Measurements from ENCODE around the gene CA10. TPM values are rescaled to one million over a fixed set of nuclear protein-coding genes. Genes with fewer than 3 reads are reported as not detected.

The CA10 gene
- total RNA-seq, 1 experiment from 2014 or later: not detected

GRCh38 chr17:52079496-52079895 lies 79.0 kb downstream of the CA10 start:
- in situ Hi-C loops (cut with HindIII; ENCODE audit: low sequenced_read_pairs): no loop called here
- no peak for DNase-seq (ENCODE audit: low spot score)

GRCh38 chr17:52071712-52072111 lies 86.8 kb downstream of the CA10 start:
- peak; percentile 95 for DNase-seq (ENCODE audit: low spot score)
- in situ Hi-C loops (cut with HindIII; ENCODE audit: low sequenced_read_pairs): no loop called here

- no peak for DNase-seq (ENCODE audit: low spot score)
- in situ Hi-C loops (cut with HindIII; ENCODE audit: low sequenced_read_pairs): no loop called here
Observed at GRCh38 chr17:52064791-52065211, 93.7 kb downstream of the CA10 start.

- in situ Hi-C loops (cut with HindIII; ENCODE audit: low sequenced_read_pairs): no loop called here
- DNase-seq (ENCODE audit: low spot score): no peak
Observed at GRCh38 chr17:52049496-52049895, 109.0 kb downstream of the CA10 start.

GRCh38 chr17:52049051-52049450 lies 109.5 kb downstream of the CA10 start:
- no peak for DNase-seq (ENCODE audit: low spot score)
- in situ Hi-C loops (cut with HindIII; ENCODE audit: low sequenced_read_pairs): no loop called here

GRCh38 chr17:52048137-52048898 lies 110.2 kb downstream of the CA10 start:
- peak; percentile 69 for DNase-seq (ENCODE audit: low spot score)
- in situ Hi-C loops (cut with HindIII; ENCODE audit: low sequenced_read_pairs): no loop called here

GRCh38 chr17:52047086-52047485 lies 111.4 kb downstream of the CA10 start:
- in situ Hi-C loops (cut with HindIII; ENCODE audit: low sequenced_read_pairs): no loop called here
- no peak for DNase-seq (ENCODE audit: low spot score)

- in situ Hi-C loops (cut with HindIII; ENCODE audit: low sequenced_read_pairs): no loop called here
- DNase-seq (ENCODE audit: low spot score): no peak
Observed at GRCh38 chr17:52041123-52041617, 117.3 kb downstream of the CA10 start.

- DNase-seq (ENCODE audit: low spot score): peak; percentile 96
- in situ Hi-C loops (cut with HindIII; ENCODE audit: low sequenced_read_pairs): no loop called here
Observed at GRCh38 chr17:52036416-52036815, 122.1 kb downstream of the CA10 start.

- in situ Hi-C loops (cut with HindIII; ENCODE audit: low sequenced_read_pairs): no loop called here
Observed at GRCh38 chr17:52035336-52035915, 123.1 kb downstream of the CA10 start.

GRCh38 chr17:52032454-52032853 lies 126.1 kb downstream of the CA10 start:
- no peak for DNase-seq (ENCODE audit: low spot score)
- in situ Hi-C loops (cut with HindIII; ENCODE audit: low sequenced_read_pairs): no loop called here

More at GRCh38 chr17:52035336-52035915, 123.1 kb downstream of the CA10 start:
- peak; percentile 97 for DNase-seq (ENCODE audit: low spot score)

GRCh38 chr17:52030052-52030451 lies 128.5 kb downstream of the CA10 start:
- DNase-seq (ENCODE audit: low spot score): no peak
- in situ Hi-C loops (cut with HindIII; ENCODE audit: low sequenced_read_pairs): no loop called here

- no peak for DNase-seq (ENCODE audit: low spot score)
- in situ Hi-C loops (cut with HindIII; ENCODE audit: low sequenced_read_pairs): no loop called here
Observed at GRCh38 chr17:52027620-52028295, 130.8 kb downstream of the CA10 start.

GRCh38 chr17:52027081-52027480 lies 131.4 kb downstream of the CA10 start:
- no peak for DNase-seq (ENCODE audit: low spot score)
- in situ Hi-C loops (cut with HindIII; ENCODE audit: low sequenced_read_pairs): no loop called here

GRCh38 chr17:52026075-52026474 lies 132.4 kb downstream of the CA10 start:
- DNase-seq (ENCODE audit: low spot score): no peak
- in situ Hi-C loops (cut with HindIII; ENCODE audit: low sequenced_read_pairs): no loop called here

- in situ Hi-C loops (cut with HindIII; ENCODE audit: low sequenced_read_pairs): no loop called here
- no peak for DNase-seq (ENCODE audit: low spot score)
Observed at GRCh38 chr17:52025236-52025635, 133.3 kb downstream of the CA10 start.

GRCh38 chr17:52024300-52024870 lies 134.1 kb downstream of the CA10 start:
- DNase-seq (ENCODE audit: low spot score): peak; percentile 98
- in situ Hi-C loops (cut with HindIII; ENCODE audit: low sequenced_read_pairs): no loop called here

GRCh38 chr17:52011064-52011463 lies 147.4 kb downstream of the CA10 start:
- in situ Hi-C loops (cut with HindIII; ENCODE audit: low sequenced_read_pairs): no loop called here
- no peak for DNase-seq (ENCODE audit: low spot score)

- no peak for DNase-seq (ENCODE audit: low spot score)
- in situ Hi-C loops (cut with HindIII; ENCODE audit: low sequenced_read_pairs): no loop called here
Observed at GRCh38 chr17:51999654-52000053, 158.9 kb downstream of the CA10 start.

- no peak for DNase-seq (ENCODE audit: low spot score)
- in situ Hi-C loops (cut with HindIII; ENCODE audit: low sequenced_read_pairs): no loop called here
Observed at GRCh38 chr17:51997723-51998122, 160.8 kb downstream of the CA10 start.

Measured in G401 (cell line).